HuH-7 (cell line): ENCODE measurements around the gene PLA2G1B.
A peak's percentile ranks its signal among the peaks of the same experiment; 100 is the strongest.
"Not testable (repeated sequence)": the region's sequence is repeated elsewhere in the genome, so short reads cannot be mapped to it uniquely, and the experiment has no call there.

Experiments
- DNase-seq: peaks from one replicate; pipeline ENCODE4 v3.0.0; 2011; ENCODE audit warnings: low spot score

PLA2G1B gene

GRCh38 chr12:120358412-120359100 is 31.0 kb upstream of the PLA2G1B start:
- no peak for DNase-seq

GRCh38 chr12:120357104-120357503 is 29.5 kb upstream of the PLA2G1B start:
- no peak for DNase-seq

- peak; percentile 95 for DNase-seq
Observed at GRCh38 chr12:120356567-120357030, 29.0 kb upstream of the PLA2G1B start.

- no peak for DNase-seq
Observed at GRCh38 chr12:120353556-120354317, 26.2 kb upstream of the PLA2G1B start.

GRCh38 chr12:120353136-120353535 is 25.6 kb upstream of the PLA2G1B start:
- DNase-seq: no peak

GRCh38 chr12:120352117-120352516 is 24.5 kb upstream of the PLA2G1B start:
- no peak for DNase-seq

GRCh38 chr12:120350576-120351350 is 23.2 kb upstream of the PLA2G1B start:
- DNase-seq: no peak

GRCh38 chr12:120347766-120348165 is 20.2 kb upstream of the PLA2G1B start:
- no peak for DNase-seq

GRCh38 chr12:120346681-120347080 is 19.1 kb upstream of the PLA2G1B start:
- DNase-seq: no peak

GRCh38 chr12:120346031-120346430 is 18.5 kb upstream of the PLA2G1B start:
- no peak for DNase-seq

- DNase-seq: no peak
Observed at GRCh38 chr12:120343692-120344091, 16.1 kb upstream of the PLA2G1B start.

GRCh38 chr12:120343039-120343537 is 15.5 kb upstream of the PLA2G1B start:
- DNase-seq: no peak

- no peak for DNase-seq
Observed at GRCh38 chr12:120342175-120343038, 14.8 kb upstream of the PLA2G1B start.

- DNase-seq: no peak
Observed at GRCh38 chr12:120339256-120339655, 11.7 kb upstream of the PLA2G1B start.

- no peak for DNase-seq
Observed at GRCh38 chr12:120337730-120338129, 10.2 kb upstream of the PLA2G1B start.

- DNase-seq: not testable (repeated sequence)
Observed at GRCh38 chr12:120336392-120336791, 8.8 kb upstream of the PLA2G1B start.

GRCh38 chr12:120335447-120335846 is 7.9 kb upstream of the PLA2G1B start:
- not testable (repeated sequence) for DNase-seq

- no peak for DNase-seq
Observed at GRCh38 chr12:120332523-120332922, 4.9 kb upstream of the PLA2G1B start.

GRCh38 chr12:120332041-120332440 is 4.5 kb upstream of the PLA2G1B start:
- no peak for DNase-seq

GRCh38 chr12:120331390-120331789 is 3.8 kb upstream of the PLA2G1B start:
- no peak for DNase-seq

GRCh38 chr12:120328228-120328627 is 649 bp upstream of the PLA2G1B start:
- DNase-seq: no peak
